Suppressor macrophage (primary cell): Measurements from ENCODE around the gene FBXO36.
A peak's percentile ranks its signal among the peaks of the same experiment; 100 is the strongest.
"Not testable (repeated sequence)": the region's sequence is repeated elsewhere in the genome, so short reads cannot be mapped to it uniquely, and the experiment has no call there.

Source experiments
- DNase-seq, 4 experiments: peaks; one replicate each; pipeline ENCODE4 v3.0.0-alpha.2; 2020 to 2022

The FBXO36 gene

GRCh38 chr2:229910832-229911412 lies 11.4 kb upstream of the FBXO36 start:
- peak in 2 of 4 experiments; percentile 10 to 22 for DNase-seq

GRCh38 chr2:229914171-229914570 lies 8.1 kb upstream of the FBXO36 start:
- DNase-seq: peak in 3 of 4 experiments; percentile 30 to 62 (median 49)

- no peak for DNase-seq
Observed at GRCh38 chr2:229917793-229918192, 4.5 kb upstream of the FBXO36 start.

GRCh38 chr2:229920011-229920641 lies 2.2 kb upstream of the FBXO36 start:
- DNase-seq: peak in 1 of 4 experiments; percentile 5

GRCh38 chr2:229921101-229921891 lies 1.0 kb upstream of the FBXO36 start:
- DNase-seq: peak; percentile 71 to 87 (median 80)

- peak; percentile 90 to 96 (median 94) for DNase-seq
Observed at GRCh38 chr2:229921892-229922448, 333 bp upstream of the FBXO36 start, which contains the start of gene TRIP12. TRIP12 (minus strand) TSS chr2:229922009; CDS start chr2:229880079, 41,930 bp downstream.

GRCh38 chr2:229924541-229924940 lies 2.2 kb downstream of the FBXO36 start:
- DNase-seq: not testable (repeated sequence)

- DNase-seq: no peak
Observed at GRCh38 chr2:229925201-229925600, 2.9 kb downstream of the FBXO36 start.

- no peak for DNase-seq
Observed at GRCh38 chr2:229927817-229928321, 5.6 kb downstream of the FBXO36 start.

GRCh38 chr2:229930656-229931055 lies 8.4 kb downstream of the FBXO36 start:
- no peak for DNase-seq

GRCh38 chr2:229931241-229931640 lies 8.9 kb downstream of the FBXO36 start:
- no peak for DNase-seq

GRCh38 chr2:229937537-229937936 lies 15.2 kb downstream of the FBXO36 start:
- DNase-seq: no peak

- DNase-seq: no peak
Observed at GRCh38 chr2:229942671-229943070, 20.4 kb downstream of the FBXO36 start.

GRCh38 chr2:229943171-229943570 lies 20.9 kb downstream of the FBXO36 start:
- no peak for DNase-seq

GRCh38 chr2:229943770-229944449 lies 21.6 kb downstream of the FBXO36 start:
- DNase-seq: peak; percentile 36 to 58 (median 48)

- no peak for DNase-seq
Observed at GRCh38 chr2:229945975-229946374, 23.7 kb downstream of the FBXO36 start.

- peak in 2 of 4 experiments; percentile 12 to 44 for DNase-seq
Observed at GRCh38 chr2:229947544-229947943, 25.2 kb downstream of the FBXO36 start.

GRCh38 chr2:229952256-229952835 lies 30.0 kb downstream of the FBXO36 start:
- no peak for DNase-seq

- DNase-seq: no peak
Observed at GRCh38 chr2:229955663-229956062, 33.4 kb downstream of the FBXO36 start.

GRCh38 chr2:229956491-229956890 lies 34.2 kb downstream of the FBXO36 start:
- DNase-seq: no peak

- not testable (repeated sequence) for DNase-seq
Observed at GRCh38 chr2:229963596-229963995, 41.3 kb downstream of the FBXO36 start.

GRCh38 chr2:229969921-229970320 lies 47.6 kb downstream of the FBXO36 start:
- no peak for DNase-seq
